ENCODE results near the gene COL1A1.

DNA sequence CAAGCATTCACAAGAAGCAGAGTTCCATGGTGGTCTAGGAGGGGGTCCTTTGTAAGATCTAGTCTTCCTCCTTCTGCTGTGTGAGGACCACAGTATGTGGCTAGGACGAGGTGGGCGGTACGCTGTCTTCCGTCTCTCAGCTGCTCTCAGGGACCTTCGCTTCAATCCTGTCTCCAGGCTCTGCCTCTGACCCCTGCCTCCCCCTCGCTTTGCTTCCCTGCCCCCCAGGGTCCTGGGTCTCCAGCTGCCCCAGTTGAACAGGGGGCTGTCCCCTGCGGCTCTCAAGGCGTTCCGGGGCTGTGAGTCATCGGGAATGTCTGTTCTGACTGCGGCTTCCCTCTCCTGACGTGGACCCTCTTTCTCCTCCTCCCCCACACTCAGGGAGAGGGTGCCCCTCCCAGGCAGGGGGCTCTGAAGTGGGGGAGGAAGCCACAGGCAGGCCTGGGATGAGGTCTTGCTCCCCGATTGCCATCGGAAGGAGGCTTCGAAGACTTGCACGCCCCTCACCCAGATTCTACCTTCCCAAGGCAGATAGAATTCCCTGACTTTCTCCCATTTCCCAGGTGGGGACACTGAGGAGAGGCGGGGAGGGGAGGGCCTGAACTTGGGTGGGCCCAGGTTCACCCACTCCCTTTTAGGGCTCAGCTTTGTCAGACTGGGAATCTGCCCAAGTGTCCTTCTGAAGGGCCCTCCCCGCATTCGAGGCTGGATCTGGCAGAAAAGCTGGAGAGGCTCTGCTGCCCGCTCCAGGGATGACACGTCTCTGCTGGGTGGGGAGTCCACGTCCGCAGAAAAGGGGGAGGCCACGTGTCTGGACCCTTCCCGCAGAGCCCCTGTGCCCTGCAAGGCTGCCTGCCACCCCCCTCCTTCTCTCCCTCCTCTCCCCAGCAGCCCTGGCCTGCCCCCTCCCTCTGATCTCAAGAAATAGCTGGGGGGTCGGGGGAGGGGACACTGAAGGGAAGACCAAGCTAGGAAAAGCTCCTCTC, 9.1 kb upstream of the COL1A1 start:
- no peak for TF ChIP-seq CTCF (IDR thresholded peaks at IDR 0.05)
- TF ChIP-seq POLR2A (IDR thresholded peaks at IDR 0.05) = no peak
- no peak for TF ChIP-seq POLR2AphosphoS5 (IDR thresholded peaks at IDR 0.05)
